GM19023 (cell line): ENCODE measurements around the gene CEP128.
A peak's percentile ranks its signal among the peaks of the same experiment; 100 is the strongest.

Source experiments
- ATAC-seq: cut with Tn5 transposase; IDR thresholded peaks from one replicate; pipeline ENCODE4 v1.9.1; 2021; ENCODE audit warnings: mild to moderate bottlenecking, moderate library complexity; ENCODE audit not compliant: unreplicated experiment

Gene CEP128

GRCh38 chr14:80496090-80496489, 445.4 kb downstream of the CEP128 start:
- ATAC-seq, result no peak

- no peak for ATAC-seq
These were observed 446.8 kb downstream of the CEP128 start for GRCh38 chr14:80494769-80495168.

DNA sequence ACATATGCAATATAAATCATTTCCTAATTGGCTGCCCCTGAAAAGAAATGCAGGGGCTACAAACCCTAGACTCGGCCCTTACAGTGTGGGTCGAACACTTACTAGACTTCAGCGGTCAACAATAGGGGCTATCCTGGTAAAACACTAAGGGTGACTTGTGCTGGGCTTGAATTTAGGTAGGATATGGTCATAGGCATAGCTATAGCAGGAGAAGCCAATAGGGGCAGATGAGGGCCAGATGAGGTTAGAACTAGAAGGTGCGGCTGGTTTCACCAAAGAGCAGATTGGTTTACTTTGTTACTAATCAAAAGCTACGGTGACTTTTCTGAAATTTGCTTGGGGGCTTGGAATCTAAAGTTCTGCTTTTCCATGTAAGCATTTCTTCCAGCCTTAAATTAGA, 447.9 kb downstream of the CEP128 start:
- ATAC-seq, result no peak

GRCh38 chr14:80491650-80492049, 449.9 kb downstream of the CEP128 start:
- no peak for ATAC-seq

DNA sequence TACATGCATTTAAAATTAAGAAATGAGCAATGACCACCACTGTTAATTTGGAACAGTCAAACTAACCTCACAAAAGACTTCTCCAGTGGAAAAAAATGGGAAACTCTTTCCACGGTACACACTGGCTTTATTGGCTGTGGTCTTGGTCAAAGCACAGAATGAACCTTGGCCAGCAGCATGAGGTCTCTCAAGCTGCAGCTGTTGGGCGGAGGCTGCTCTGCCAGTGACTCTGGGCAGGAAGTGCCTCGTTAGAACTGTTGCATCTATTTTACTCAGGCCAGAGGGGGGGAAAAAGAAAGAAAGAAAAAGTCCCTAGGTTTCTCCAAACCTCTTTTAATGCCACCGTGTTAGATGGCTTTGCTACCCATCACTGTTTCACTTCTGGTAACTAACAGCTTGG, 450.4 kb downstream of the CEP128 start:
- ATAC-seq, result peak; percentile 93

GRCh38 chr14:80489513-80489912, 452.0 kb downstream of the CEP128 start:
- no peak for ATAC-seq

- ATAC-seq, result no peak
These were observed 455.8 kb downstream of the CEP128 start for GRCh38 chr14:80485764-80486163.

DNA sequence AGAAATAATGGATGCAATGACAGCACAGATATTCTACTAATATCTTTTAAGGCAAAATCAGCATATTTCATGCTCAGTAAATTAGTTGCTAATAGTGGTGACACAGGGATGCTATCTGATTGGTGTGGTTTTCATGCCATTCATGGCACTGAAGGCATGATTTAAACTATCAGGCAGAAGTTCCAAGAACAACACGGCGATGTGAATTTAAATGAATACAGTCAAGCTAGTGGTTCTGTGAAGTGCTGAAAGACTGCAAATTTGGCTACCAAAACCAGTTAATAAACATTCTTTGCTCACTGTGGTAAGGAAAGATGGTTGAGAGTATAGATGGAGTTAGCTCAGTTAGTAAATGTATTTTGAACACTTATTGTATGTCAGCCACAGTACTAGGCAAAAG, 458.2 kb downstream of the CEP128 start:
- ATAC-seq, result no peak

GRCh38 chr14:80477388-80478160, 464.0 kb downstream of the CEP128 start:
- ATAC-seq, result no peak

DNA sequence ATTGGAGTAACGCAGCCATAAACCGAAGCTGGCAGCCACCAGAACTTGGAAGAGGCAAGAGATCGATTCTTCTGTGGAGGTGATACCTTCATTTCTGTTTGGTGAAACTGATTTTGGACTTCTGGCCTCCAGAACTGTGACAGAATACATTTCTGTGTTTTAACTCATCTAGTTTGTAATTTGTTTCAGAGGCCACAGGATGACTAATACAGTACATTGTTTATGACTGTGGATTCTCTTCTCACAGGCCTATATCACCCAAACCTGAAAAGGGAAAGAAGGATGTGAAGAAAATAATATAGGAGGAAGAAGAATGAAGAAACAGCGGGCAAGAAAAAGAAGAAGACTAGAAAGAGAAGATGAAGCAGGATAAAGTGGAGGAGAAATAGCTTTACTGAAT, 466.5 kb downstream of the CEP128 start:
- ATAC-seq, result no peak

DNA sequence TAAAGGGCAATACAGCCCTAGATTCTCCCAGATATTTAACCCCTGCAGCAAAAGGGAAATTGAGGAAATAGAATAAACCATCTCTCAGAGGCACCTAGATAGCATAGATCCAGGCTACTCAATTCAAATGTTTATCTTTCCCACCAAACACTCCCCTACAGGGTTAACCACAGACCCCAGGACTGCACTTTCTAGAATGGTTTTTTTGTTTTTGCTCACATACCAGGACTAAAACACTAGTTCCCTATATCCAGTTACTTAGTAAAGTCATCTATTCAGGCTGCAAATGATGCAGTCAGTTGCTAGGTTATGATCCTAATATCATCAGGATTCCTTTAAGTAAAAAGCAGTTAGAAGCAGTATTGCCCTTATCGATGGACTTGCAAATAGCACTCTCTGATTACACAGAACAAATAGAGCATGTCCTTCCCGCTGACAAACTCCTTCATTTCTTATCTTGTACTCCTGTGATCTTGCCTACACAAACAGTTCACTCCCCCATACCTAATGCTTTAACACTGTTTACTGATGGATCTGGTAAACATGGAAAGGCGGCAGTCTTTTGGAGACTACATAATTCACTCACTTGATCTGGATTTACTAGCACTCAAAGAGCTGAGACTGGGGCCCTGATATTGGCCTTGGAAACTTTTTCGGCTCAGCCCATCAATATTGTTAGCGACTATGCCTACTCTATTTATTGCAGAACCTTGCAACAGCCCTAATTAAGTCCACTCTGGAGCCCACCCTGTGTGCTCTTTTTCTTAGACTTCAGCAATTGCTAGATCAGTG, 473.0 kb downstream of the CEP128 start:
- no peak for ATAC-seq

DNA sequence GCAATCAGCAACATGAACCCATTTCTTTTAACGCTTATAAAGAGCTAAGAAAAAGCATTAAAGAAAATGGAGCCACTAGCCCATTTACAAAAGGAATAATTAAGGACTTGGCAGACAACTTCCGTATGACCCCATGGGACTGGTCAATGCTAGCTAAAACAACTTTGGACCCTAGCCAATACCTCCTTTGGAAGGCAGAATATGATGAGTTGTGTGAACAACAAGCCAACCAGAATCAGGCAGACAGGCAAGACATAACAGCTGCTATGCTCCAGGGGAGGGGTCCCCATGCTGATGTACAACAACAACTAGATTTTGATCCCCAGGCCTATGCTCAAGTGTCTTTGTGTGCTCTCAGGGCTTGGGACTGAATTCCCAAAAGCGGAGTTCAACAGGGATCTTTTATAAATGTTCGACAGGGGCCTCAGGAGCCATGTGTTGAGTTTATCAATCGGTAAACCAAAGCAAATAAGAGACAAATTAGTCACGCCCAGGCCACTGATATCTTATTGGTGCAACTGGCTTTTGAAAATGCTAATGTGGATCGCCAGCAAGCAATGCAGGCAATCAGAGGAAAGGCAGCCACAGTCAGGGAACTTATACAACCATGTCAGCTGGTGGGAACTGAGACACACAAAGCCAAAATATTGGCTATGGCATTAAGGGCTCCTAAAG, 475.9 kb downstream of the CEP128 start:
- no peak for ATAC-seq

- no peak for ATAC-seq
These were observed 476.9 kb downstream of the CEP128 start for GRCh38 chr14:80464531-80465149.

GRCh38 chr14:80456209-80456608, 485.3 kb downstream of the CEP128 start:
- ATAC-seq, result no peak

DNA sequence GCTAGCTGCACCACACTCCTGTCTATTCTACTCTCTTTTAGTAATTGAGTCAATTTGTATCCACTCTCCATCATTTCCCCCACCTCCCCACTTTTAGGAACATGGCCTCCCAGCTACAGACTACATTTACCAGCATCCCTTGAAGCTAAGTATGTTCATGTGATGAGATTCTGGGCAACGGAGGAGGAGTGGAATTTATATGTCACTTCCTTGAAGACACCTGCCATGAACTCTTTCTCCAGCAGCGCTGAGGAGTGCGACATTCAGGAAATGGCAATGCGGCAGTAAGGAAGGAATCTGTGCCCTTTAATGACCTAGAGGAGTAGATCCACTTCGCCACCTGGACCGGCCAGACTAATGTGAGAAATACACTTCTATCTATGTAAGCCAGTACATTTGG, 486.5 kb downstream of the CEP128 start:
- no peak for ATAC-seq

DNA sequence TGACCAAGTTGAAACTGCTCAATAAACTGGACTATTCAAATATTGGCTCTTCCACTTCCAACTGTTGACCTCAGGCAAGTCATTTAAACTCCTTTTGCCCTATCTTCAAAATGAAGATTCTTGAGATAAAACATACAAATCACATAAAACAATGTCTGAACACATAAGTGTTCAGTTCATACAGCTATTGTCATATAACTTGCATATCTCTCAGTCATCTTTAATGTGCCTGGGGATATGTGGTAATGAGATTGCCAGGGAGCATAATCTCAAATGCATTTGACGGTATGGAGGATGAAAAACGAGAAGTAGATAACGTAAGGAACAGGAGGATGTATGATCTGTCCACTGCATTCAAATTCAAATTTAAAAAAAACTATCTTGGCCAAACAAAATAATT, 493.3 kb downstream of the CEP128 start:
- no peak for ATAC-seq

DNA sequence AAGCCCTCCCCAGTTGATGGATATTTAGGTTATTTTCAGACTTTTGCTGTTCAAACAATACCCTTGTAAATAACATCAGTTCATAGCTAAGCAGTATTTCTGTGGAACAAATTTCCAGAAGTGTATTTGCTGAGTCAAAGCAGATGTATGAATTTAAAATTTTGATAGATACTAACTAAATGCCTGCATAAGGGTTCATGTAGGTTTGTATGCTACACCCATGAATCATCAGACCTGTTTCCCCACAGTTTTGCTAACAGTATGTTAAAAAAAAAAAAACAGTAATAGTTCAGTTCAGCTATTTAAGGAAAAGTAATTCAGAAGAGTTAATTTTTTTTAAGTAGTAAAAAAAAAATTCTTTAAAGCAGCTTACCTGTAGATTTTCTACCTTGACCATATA, 494.1 kb downstream of the CEP128 start:
- ATAC-seq, result no peak
